Spleen (tissue), 11 donors: ENCODE data around the gene CYP3A4. TPM values are rescaled to one million over a fixed set of nuclear protein-coding genes. Genes with fewer than 3 reads are reported as not detected.
"Not testable (repeated sequence)": the region's sequence is repeated elsewhere in the genome, so short reads cannot be mapped to it uniquely, and the experiment has no call there.

ENCODE experiments used
- DNase-seq: peaks from one replicate; pipeline ENCODE4 v3.0.0-alpha.2; 2020
- H3K27ac ChIP-seq, 8 donors: fragments of 200-600 bp; sonication (generic) in 7 of 8; 1 replicate in 4 of 8; 2 replicates in 4 of 8; pipeline versions ENCODE4 v1.5.0 to v1.8.0; 2016 to 2021; ENCODE audit warnings: inconsistent platforms in 4 of 8, mild to moderate bottlenecking in 4 of 8, moderate library complexity in 1 of 8
- H3K27me3 ChIP-seq, 7 donors: fragments of 200-600 bp; sonication (generic) in 6 of 7; replicated peaks in 1 of 7; 1 replicate in 4 of 7; 2 replicates in 3 of 7; pipeline versions ENCODE4 v1.5.0 to v1.8.0; 2016 to 2021; ENCODE audit warnings: inconsistent platforms in 3 of 7, mild to moderate bottlenecking in 1 of 7
- H3K36me3 ChIP-seq, 6 donors: fragments of 200-600 bp; sonication (generic) in 5 of 6; 1 replicate in 4 of 6; 2 replicates in 2 of 6; pipeline versions ENCODE4 v1.5.0 to v1.8.0; 2016 to 2021; ENCODE audit warnings: inconsistent platforms in 2 of 6
- H3K4me1 ChIP-seq, 6 donors: fragments of 200-600 bp; sonication (generic) in 5 of 6; 1 replicate in 3 of 6; 2 replicates in 3 of 6; pipeline versions ENCODE4 v1.5.0 to v1.8.0; 2016 to 2021; ENCODE audit warnings: inconsistent platforms in 3 of 6
- H3K4me3 ChIP-seq, 8 donors: fragments of 200-600 bp; sonication (generic) in 7 of 8; 1 replicate in 4 of 8; 2 replicates in 4 of 8; pipeline versions ENCODE4 v1.5.0 to v1.8.0; 2016 to 2021; ENCODE audit warnings: inconsistent platforms in 4 of 8, mild to moderate bottlenecking in 4 of 8, moderate library complexity in 2 of 8
- H3K9me3 ChIP-seq, 8 donors: fragments of 200-600 bp; sonication (generic) in 7 of 8; 1 replicate in 4 of 8; 2 replicates in 4 of 8; pipeline versions ENCODE4 v1.5.0 to v1.8.0; 2016 to 2021; ENCODE audit warnings: inconsistent platforms in 4 of 8
- CTCF ChIP-seq, 11 experiments: fragments of 200-600 bp in 7 of 11; fragments of 450-650 bp in 4 of 11; sonication (generic) in 4 of 11; IDR thresholded peaks in 8 of 11; conservative IDR thresholded peaks in 3 of 11; 1 replicate in 7 of 11; 2 replicates in 4 of 11; pipeline versions ENCODE4 v1.4.0 to v1.8.0; 2016 to 2021; ENCODE audit warnings: antibody characterized with exemption in 11 of 11, inconsistent platforms in 4 of 11, mild to moderate bottlenecking in 1 of 11
- POLR2A ChIP-seq, 3 donors: fragments of 450-650 bp; IDR thresholded peaks; one replicate each; pipeline ENCODE4 v1.5.1; 2017; ENCODE audit warnings: antibody characterized with exemption in 3 of 3, mild to moderate bottlenecking in 1 of 3
- POLR2AphosphoS5 ChIP-seq, 3 donors: sonication (generic); formaldehyde crosslinking; IDR thresholded peaks; one replicate each; pipeline ENCODE4 v1.5.1; 2017; ENCODE audit warnings: antibody characterized with exemption in 3 of 3
- WGBS, 5 donors: extraction: QIAGEN DNeasy Blood & Tissue Kit in 3 of 5; methylation state at CpG; one replicate each; pipeline versions ENCODE4 v1.1.5 to v1.1.7; 2013 to 2018; 5-methylcytosine and 5-hydroxymethylcytosine counted together
- intact Hi-C: fragments of 100-400 bp; cut with DNase I; formaldehyde crosslinking; loops from one replicate; pipeline ENCODE4 v1.15.0; 2023; ENCODE audit warnings: low total_unique reads
- polyA plus RNA-seq, 3 donors: library from polyadenylated mRNA; stranded (reverse); fragments of 200-250 nt; gene quantifications; one replicate each; pipeline ENCODE4 v1.2.1, GENCODE V29; 2013
- total RNA-seq, 7 donors: library from RNA; depleted of rRNA in 3 of 7; stranded (reverse); fragments of >200 nt in 3 of 7; fragmentation: NEBNext Ultra II Directional in 4 of 7; extraction: Animal tissue kit (Norgen Biotek cat#: 25700) in 4 of 7; gene quantifications; one replicate each; pipeline versions ENCODE4 v1.1.0 to v1.2.1, GENCODE V29; 2016 to 2021
- donor health status: healthy with polysubstance abuse.
- donor health status: DM: no; HTN: no; CAD: no; lungs with moderate emphysema.
- donor health status: DM: no; HTN: no; CAD: no.
- donor health status: Bipolar disorder and iron deficiency.
- donor health status: healthy.
- donor health status: DM: no; HTN: no; CAD: no.
- donor health status: DM: yes; HTN: yes; CAD: no.

Gene CYP3A4
- total and polyA plus RNA-seq, 10 donors = not detected

- TF ChIP-seq POLR2A (IDR thresholded peaks at IDR 0.05) (no peak), POLR2AphosphoS5 (IDR thresholded peaks at IDR 0.05) (no peak)
- no peaks in the 10 kb centered on the region for H3K4me1 ChIP-seq
Observed at GRCh38 chr7:99780588-99780987, 3.4 kb downstream of the CYP3A4 start.

GRCh38 chr7:99779949-99780348, 4.0 kb downstream of the CYP3A4 start:
- Histone ChIP-seq H3K9me3 (peaks cover 0 to 4% (median 0%) of the 10 kb centered on the region in 8 donors), H3K27me3 (peaks cover 0 to 19% (median 0%) of the 10 kb centered on the region in 7 donors), H3K4me1 (no peaks in the 10 kb centered on the region), H3K4me3 (no peak overlapping the region), H3K27ac (no peak overlapping the region), H3K36me3 (no peaks in the 10 kb centered on the region)
- TF ChIP-seq CTCF (IDR thresholded peaks at IDR 0.05 in 8 of 11, conservative IDR thresholded peaks at IDR 0.05 in 3 of 11) = no peak
- no peak for TF ChIP-seq POLR2AphosphoS5 (IDR thresholded peaks at IDR 0.05)
- TF ChIP-seq POLR2A (IDR thresholded peaks at IDR 0.05) = no peak
- DNase-seq = no peak
- WGBS, 5 donors = 82 to 90% (median 88%) methylated on average over 3 of the region's 3 CpGs
- intact Hi-C loops = no loop called here

More at GRCh38 chr7:99780588-99780987, 3.4 kb downstream of the CYP3A4 start:
- Histone ChIP-seq H3K27me3 (peaks cover 0 to 25% (median 0%) of the 10 kb centered on the region in 7 donors), H3K27ac (no peak overlapping the region), H3K36me3 (no peaks in the 10 kb centered on the region), H3K9me3 (no peaks in the 10 kb centered on the region), H3K4me3 (no peak overlapping the region)
- no peak for DNase-seq
- WGBS, 5 donors = 61 to 95% (median 88%) methylated on average over 1 of the region's 1 CpG
- intact Hi-C loops = no loop called here

GRCh38 chr7:99778880-99779279, 5.1 kb downstream of the CYP3A4 start:
- Histone ChIP-seq H3K4me3 (no peak overlapping the region), H3K9me3 (peaks cover 0 to 4% (median 0%) of the 10 kb centered on the region in 8 donors), H3K36me3 (no peaks in the 10 kb centered on the region), H3K27me3 (peaks cover 0 to 16% (median 0%) of the 10 kb centered on the region in 7 donors), H3K4me1 (no peaks in the 10 kb centered on the region), H3K27ac (no peak overlapping the region)
- DNase-seq = no peak
- no peak for TF ChIP-seq POLR2A (IDR thresholded peaks at IDR 0.05)
- no peak for TF ChIP-seq POLR2AphosphoS5 (IDR thresholded peaks at IDR 0.05)
- TF ChIP-seq CTCF (IDR thresholded peaks at IDR 0.05 in 8 of 11, conservative IDR thresholded peaks at IDR 0.05 in 3 of 11) = no peak
- WGBS, 5 donors = 81 to 84% (median 83%) methylated on average over 5 of the region's 5 CpGs
- intact Hi-C loops = no loop called here

GRCh38 chr7:99773395-99773794, 10.6 kb downstream of the CYP3A4 start:
- not testable (repeated sequence) for H3K36me3 ChIP-seq
- WGBS, 5 donors = 67 to 88% (median 80%) methylated on average over 1 of the region's 1 CpG

GRCh38 chr7:99772565-99772964, 11.4 kb downstream of the CYP3A4 start:
- Histone ChIP-seq H3K27ac (no peak overlapping the region), H3K27me3 (peaks cover 0 to 56% (median 10%) of the 10 kb centered on the region in 7 donors), H3K4me1 (peaks cover 0 to 5% (median 0%) of the 10 kb centered on the region in 6 donors), H3K9me3 (peaks cover 0 to 9% (median 0%) of the 10 kb centered on the region in 8 donors), H3K36me3 (no peaks in the 10 kb centered on the region), H3K4me3 (no peak overlapping the region)
- 82 to 90% (median 89%) methylated on average over 1 of the region's 1 CpG for WGBS, 5 donors
- DNase-seq = no peak
- no peak for TF ChIP-seq CTCF (IDR thresholded peaks at IDR 0.05 in 8 of 11, conservative IDR thresholded peaks at IDR 0.05 in 3 of 11)
- no peak for TF ChIP-seq POLR2AphosphoS5 (IDR thresholded peaks at IDR 0.05)
- TF ChIP-seq POLR2A (IDR thresholded peaks at IDR 0.05) = no peak
- intact Hi-C loops = no loop called here

More at GRCh38 chr7:99773395-99773794, 10.6 kb downstream of the CYP3A4 start:
- DNase-seq, H3K4me3 ChIP-seq, H3K27ac ChIP-seq, intact Hi-C loops, H3K9me3 ChIP-seq, H3K4me1 ChIP-seq: not testable (repeated sequence)
- peaks cover 0 to 56% (median 10%) of the 10 kb centered on the region in 7 donors for H3K27me3 ChIP-seq

- H3K4me1 ChIP-seq, H3K27ac ChIP-seq, H3K4me3 ChIP-seq, H3K36me3 ChIP-seq, intact Hi-C loops, DNase-seq, H3K9me3 ChIP-seq: not testable (repeated sequence)
- 82 to 90% (median 88%) methylated on average over 3 of the region's 3 CpGs for WGBS, 5 donors
- H3K27me3 ChIP-seq = peaks cover 0 to 59% (median 10%) of the 10 kb centered on the region in 7 donors
Observed at GRCh38 chr7:99769494-99769893, 14.5 kb downstream of the CYP3A4 start.
